Ishikawa (cell line): Measurements from ENCODE around the gene KCNJ1.

ENCODE experiments used
- CEBPB ChIP-seq: IDR thresholded peaks from 2 replicates; pipeline ENCODE4 v1.6.1; 2012
- EP300 ChIP-seq: IDR thresholded peaks from 2 replicates; pipeline ENCODE4 v1.6.1; 2012; ENCODE audit warnings: borderline replicate concordance
- FOXM1 ChIP-seq: IDR thresholded peaks from 2 replicates; pipeline ENCODE4 v1.6.1; 2012; ENCODE audit warnings: low read depth, borderline replicate concordance
- RAD21 ChIP-seq: IDR thresholded peaks from 2 replicates; pipeline ENCODE4 v1.6.1; 2012; ENCODE audit warnings: low read depth
- TAF1 ChIP-seq: IDR thresholded peaks from 2 replicates; pipeline ENCODE4 v1.6.1; 2012; ENCODE audit warnings: low read depth, mild to moderate bottlenecking
- TEAD4 ChIP-seq: IDR thresholded peaks from 2 replicates; pipeline ENCODE4 v1.6.1; 2012
- YY1 ChIP-seq: IDR thresholded peaks from 2 replicates; pipeline ENCODE4 v1.6.1; 2012; ENCODE audit warnings: low read depth
- TF ChIP-seq, protein P1 (sequence below): IDR thresholded peaks from 2 replicates; pipeline ENCODE4 v1.6.1; 2012
- TF ChIP-seq, protein P2 (sequence below): IDR thresholded peaks from 2 replicates; pipeline ENCODE4 v1.6.1; 2012; ENCODE audit warnings: low read depth, mild to moderate bottlenecking

DNA sequence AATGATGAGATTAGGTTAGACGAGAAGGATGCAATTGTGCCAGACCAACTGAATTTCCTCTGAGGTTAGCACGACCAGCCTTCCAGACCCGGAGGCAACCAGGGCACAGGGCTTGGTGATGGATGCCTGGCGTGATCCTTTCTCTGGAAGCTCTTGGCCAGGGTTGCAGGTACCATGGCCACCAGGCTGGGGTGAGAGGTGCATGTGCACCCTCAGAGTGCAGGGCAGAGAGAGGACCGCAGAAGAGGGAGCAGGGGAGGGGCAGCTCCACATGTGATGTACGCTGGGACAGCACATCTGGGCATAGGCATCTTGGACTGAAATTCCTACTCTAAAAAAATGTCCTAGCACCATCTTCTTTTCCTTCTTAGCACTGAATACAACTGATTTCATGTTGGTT is 10.9 kb downstream of the KCNJ1 start:
- TF ChIP-seq FOXM1: no peak
- no peak for TF ChIP-seq YY1
- no peak for TF ChIP-seq RAD21
- TF ChIP-seq, protein P1, sequence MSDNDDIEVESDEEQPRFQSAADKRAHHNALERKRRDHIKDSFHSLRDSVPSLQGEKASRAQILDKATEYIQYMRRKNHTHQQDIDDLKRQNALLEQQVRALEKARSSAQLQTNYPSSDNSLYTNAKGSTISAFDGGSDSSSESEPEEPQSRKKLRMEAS: no peak
- TF ChIP-seq, protein P2, sequence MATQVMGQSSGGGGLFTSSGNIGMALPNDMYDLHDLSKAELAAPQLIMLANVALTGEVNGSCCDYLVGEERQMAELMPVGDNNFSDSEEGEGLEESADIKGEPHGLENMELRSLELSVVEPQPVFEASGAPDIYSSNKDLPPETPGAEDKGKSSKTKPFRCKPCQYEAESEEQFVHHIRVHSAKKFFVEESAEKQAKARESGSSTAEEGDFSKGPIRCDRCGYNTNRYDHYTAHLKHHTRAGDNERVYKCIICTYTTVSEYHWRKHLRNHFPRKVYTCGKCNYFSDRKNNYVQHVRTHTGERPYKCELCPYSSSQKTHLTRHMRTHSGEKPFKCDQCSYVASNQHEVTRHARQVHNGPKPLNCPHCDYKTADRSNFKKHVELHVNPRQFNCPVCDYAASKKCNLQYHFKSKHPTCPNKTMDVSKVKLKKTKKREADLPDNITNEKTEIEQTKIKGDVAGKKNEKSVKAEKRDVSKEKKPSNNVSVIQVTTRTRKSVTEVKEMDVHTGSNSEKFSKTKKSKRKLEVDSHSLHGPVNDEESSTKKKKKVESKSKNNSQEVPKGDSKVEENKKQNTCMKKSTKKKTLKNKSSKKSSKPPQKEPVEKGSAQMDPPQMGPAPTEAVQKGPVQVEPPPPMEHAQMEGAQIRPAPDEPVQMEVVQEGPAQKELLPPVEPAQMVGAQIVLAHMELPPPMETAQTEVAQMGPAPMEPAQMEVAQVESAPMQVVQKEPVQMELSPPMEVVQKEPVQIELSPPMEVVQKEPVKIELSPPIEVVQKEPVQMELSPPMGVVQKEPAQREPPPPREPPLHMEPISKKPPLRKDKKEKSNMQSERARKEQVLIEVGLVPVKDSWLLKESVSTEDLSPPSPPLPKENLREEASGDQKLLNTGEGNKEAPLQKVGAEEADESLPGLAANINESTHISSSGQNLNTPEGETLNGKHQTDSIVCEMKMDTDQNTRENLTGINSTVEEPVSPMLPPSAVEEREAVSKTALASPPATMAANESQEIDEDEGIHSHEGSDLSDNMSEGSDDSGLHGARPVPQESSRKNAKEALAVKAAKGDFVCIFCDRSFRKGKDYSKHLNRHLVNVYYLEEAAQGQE: no peak
- no peak for TF ChIP-seq CEBPB
- TF ChIP-seq TAF1: no peak
- TF ChIP-seq TEAD4: no peak
- no peak for TF ChIP-seq EP300
